ENCODE measurements around the gene TMEM179. TPM values are rescaled to one million over a fixed set of nuclear protein-coding genes. Genes with fewer than 3 reads are reported as not detected.

The TMEM179 gene
- total RNA-seq, 4 donors from 2014 or later: not detected

GRCh38 chr14:104552738-104553125 lies 51.8 kb downstream of the TMEM179 start:
- intact Hi-C loops (cut with DNase I; ENCODE audit: low total_unique reads) (no loop called here), in situ Hi-C loops (cut with MboI; ENCODE audit: low sequenced_read_pairs in 4 of 4) (loop anchor here in 3 of 4 donors (25.0 kb wide), 1 partner anchor 415 kb away; the partner anchor contains the start of gene KIF26A (in 3 of the 3))
- TF ChIP-seq CTCF (IDR thresholded peaks at IDR 0.05 in 4 of 5, conservative IDR thresholded peaks at IDR 0.05 in 1 of 5): no peak
- TF ChIP-seq POLR2A (IDR thresholded peaks at IDR 0.05): no peak
- DNase-seq (no peak), ATAC-seq (no peak)
- H3K36me3 ChIP-seq: no peaks in the 10 kb centered on the region
- H3K4me1 ChIP-seq: no peaks in the 10 kb centered on the region
- no peak overlapping the region for H3K27ac ChIP-seq
- peaks cover 0 to 9% (median 3%) of the 10 kb centered on the region in 3 donors for H3K27me3 ChIP-seq
- no peaks in the 10 kb centered on the region for H3K9me3 ChIP-seq
- H3K4me3 ChIP-seq: no peak overlapping the region

GRCh38 chr14:104551851-104552737 lies 52.5 kb downstream of the TMEM179 start:
- DNase-seq (no peak), ATAC-seq (no peak)
- H3K9me3 ChIP-seq: no peaks in the 10 kb centered on the region

DNA sequence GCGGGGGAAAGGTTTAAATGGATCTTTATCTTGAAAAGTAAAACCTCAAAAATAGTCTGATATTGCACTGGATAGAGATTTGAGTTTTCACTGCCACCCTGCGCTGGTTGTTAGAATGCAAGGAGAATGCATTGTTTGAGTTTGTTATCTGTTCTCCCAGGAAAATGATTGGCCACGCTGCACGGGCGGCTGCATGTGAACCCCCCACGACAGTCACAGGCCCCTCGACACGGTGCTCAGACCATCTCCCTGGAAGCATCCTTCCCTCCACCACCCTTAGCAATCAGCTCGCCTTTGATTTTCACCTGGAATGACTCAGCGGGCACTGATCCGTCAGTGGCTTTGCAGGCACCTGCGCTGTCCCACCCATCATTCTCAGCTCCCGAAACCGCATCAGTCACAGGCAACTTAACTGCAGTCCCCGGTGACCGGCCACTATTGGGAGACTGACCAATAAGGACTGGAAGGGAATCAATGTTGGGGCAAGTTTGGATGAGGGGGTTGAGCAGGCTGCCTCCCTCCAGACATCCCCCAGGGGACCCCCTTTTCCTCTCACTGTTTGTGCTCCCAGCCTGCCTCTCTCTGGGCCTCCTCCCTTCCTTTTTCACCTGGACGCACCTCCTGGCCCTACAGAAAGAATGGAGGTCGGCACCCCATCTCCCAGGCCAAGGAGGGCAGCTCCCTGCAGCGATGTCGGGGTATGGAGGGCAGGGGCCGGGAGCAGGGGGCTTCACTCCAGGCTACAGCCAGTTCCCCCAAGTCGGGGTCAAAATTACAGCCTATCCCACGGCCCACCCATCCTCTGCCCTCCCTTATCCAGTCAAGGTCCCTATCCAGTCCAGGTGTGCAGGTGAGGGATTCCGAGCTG lies 53.5 kb downstream of the TMEM179 start:
- TF ChIP-seq POLR2A (IDR thresholded peaks at IDR 0.05): no peak
- TF ChIP-seq CTCF (IDR thresholded peaks at IDR 0.05 in 4 of 5, conservative IDR thresholded peaks at IDR 0.05 in 1 of 5): no peak
- ATAC-seq: no peak
- in situ Hi-C loops (cut with MboI; ENCODE audit: low sequenced_read_pairs in 4 of 4): loop anchor here in 3 of 4 donors (25.0 kb wide), 1 partner anchor 414 kb away; the partner anchor contains the start of gene KIF26A (in 3 of the 3)
- H3K4me1 ChIP-seq: no peaks in the 10 kb centered on the region
- H3K36me3 ChIP-seq: no peaks in the 10 kb centered on the region
- no peak for DNase-seq
- H3K27me3 ChIP-seq: peaks cover 9 to 12% (median 10%) of the 10 kb centered on the region in 3 donors
- no peaks in the 10 kb centered on the region for H3K9me3 ChIP-seq
- no peak overlapping the region for H3K4me3 ChIP-seq
- intact Hi-C loops (cut with DNase I; ENCODE audit: low total_unique reads): no loop called here
- no peak overlapping the region for H3K27ac ChIP-seq

More at GRCh38 chr14:104551851-104552737, 52.5 kb downstream of the TMEM179 start:
- intact Hi-C loops (cut with DNase I; ENCODE audit: low total_unique reads): no loop called here
- H3K36me3 ChIP-seq: no peaks in the 10 kb centered on the region
- H3K4me1 ChIP-seq: no peaks in the 10 kb centered on the region
- in situ Hi-C loops (cut with MboI; ENCODE audit: low sequenced_read_pairs in 4 of 4): loop anchor here in 3 of 4 donors (25.0 kb wide), 1 partner anchor 415 kb away; the partner anchor contains the start of gene KIF26A (in 3 of the 3)
- TF ChIP-seq POLR2A (IDR thresholded peaks at IDR 0.05) (no peak), CTCF (IDR thresholded peaks at IDR 0.05 in 4 of 5, conservative IDR thresholded peaks at IDR 0.05 in 1 of 5) (no peak)
- H3K27ac ChIP-seq: no peak overlapping the region
- H3K27me3 ChIP-seq: peaks cover 3 to 9% (median 4%) of the 10 kb centered on the region in 3 donors
- H3K4me3 ChIP-seq: no peak overlapping the region

DNA sequence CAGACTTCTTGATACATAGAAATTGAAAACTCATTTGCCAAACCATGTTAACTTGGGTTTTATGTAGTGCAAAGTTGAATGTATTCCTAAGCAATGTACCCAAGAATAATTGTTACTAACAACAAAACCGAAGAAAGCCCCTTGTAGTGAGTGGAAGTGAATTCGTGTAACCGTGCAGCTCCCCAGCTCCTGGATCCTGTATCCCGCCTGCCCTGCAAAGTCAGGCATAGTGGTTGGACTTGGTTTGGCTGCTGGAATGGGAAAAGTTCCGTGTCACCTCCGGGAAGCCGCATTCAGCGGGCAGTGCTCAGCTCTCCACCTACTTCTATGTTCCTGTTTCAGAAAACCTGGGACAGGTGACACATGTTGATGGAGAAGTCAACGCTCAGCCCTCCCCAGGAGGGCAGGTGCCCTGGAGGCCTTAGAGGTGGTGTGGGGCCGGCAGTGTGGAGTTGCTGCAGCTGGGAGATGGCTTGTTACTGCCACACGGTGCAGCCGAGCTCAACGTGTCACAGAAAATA lies 54.2 kb downstream of the TMEM179 start:
- ATAC-seq: no peak
- H3K27me3 ChIP-seq: peaks cover 16 to 19% (median 17%) of the 10 kb centered on the region in 3 donors
- H3K9me3 ChIP-seq: no peaks in the 10 kb centered on the region
- no peak for TF ChIP-seq CTCF (IDR thresholded peaks at IDR 0.05 in 4 of 5, conservative IDR thresholded peaks at IDR 0.05 in 1 of 5)
- no peak for TF ChIP-seq POLR2A (IDR thresholded peaks at IDR 0.05)
- intact Hi-C loops (cut with DNase I; ENCODE audit: low total_unique reads): no loop called here
- no peaks in the 10 kb centered on the region for H3K36me3 ChIP-seq
- no peak overlapping the region for H3K27ac ChIP-seq
- H3K4me1 ChIP-seq: no peaks in the 10 kb centered on the region
- in situ Hi-C loops (cut with MboI; ENCODE audit: low sequenced_read_pairs in 4 of 4): loop anchor here in 3 of 4 donors (25.0 kb wide), 1 partner anchor 413 kb away; the partner anchor contains the start of gene KIF26A (in 3 of the 3)
- no peak for DNase-seq
- no peak overlapping the region for H3K4me3 ChIP-seq
